Large intestine (tissue), 3 donors: Measurements from ENCODE around the gene KIAA0319L. TPM values are rescaled to one million over a fixed set of nuclear protein-coding genes. Genes with fewer than 3 reads are reported as not detected.

Experiments
- DNase-seq, 2 donors: peaks; one replicate each; pipeline versions ENCODE4 v3.0.0 to v3.0.0-alpha.2; 2013
- H3K27ac ChIP-seq: one replicate; pipeline ENCODE4 v1.5.1; 2013; ENCODE audit warnings: low read length
- H3K27me3 ChIP-seq: 2 replicates; pipeline ENCODE4 v1.6.1; 2013; ENCODE audit warnings: low read length; ENCODE audit not compliant: control insufficient read depth, insufficient read depth
- H3K36me3 ChIP-seq: 2 replicates; pipeline ENCODE4 v1.6.1; 2013; ENCODE audit warnings: low read length; ENCODE audit not compliant: control insufficient read depth, insufficient read depth
- H3K4me1 ChIP-seq: one replicate; pipeline ENCODE4 v1.6.1; 2013; ENCODE audit warnings: low read length; ENCODE audit not compliant: control insufficient read depth, insufficient read depth
- H3K4me3 ChIP-seq: one replicate; pipeline ENCODE4 v1.5.1; 2013; ENCODE audit warnings: low read length
- H3K9me3 ChIP-seq: one replicate; pipeline ENCODE4 v1.6.1; 2013; ENCODE audit warnings: mild to moderate bottlenecking, low read depth, low read length, moderate library complexity; ENCODE audit not compliant: control insufficient read depth
- WGBS: methylation state at CpG from one replicate; pipeline ENCODE4 v1.1.5; 2013; ENCODE audit warnings: low lambda C conversion rate; ENCODE audit not compliant: insufficient coverage; 5-methylcytosine and 5-hydroxymethylcytosine counted together
- polyA plus RNA-seq: library from polyadenylated mRNA; unstranded; fragments of 120-200 nt; gene quantifications from one replicate; pipeline ENCODE4 v1.2.1, GENCODE V29; 2013

KIAA0319L gene
- polyA plus RNA-seq, 1 donor = 60.3 TPM

DNA sequence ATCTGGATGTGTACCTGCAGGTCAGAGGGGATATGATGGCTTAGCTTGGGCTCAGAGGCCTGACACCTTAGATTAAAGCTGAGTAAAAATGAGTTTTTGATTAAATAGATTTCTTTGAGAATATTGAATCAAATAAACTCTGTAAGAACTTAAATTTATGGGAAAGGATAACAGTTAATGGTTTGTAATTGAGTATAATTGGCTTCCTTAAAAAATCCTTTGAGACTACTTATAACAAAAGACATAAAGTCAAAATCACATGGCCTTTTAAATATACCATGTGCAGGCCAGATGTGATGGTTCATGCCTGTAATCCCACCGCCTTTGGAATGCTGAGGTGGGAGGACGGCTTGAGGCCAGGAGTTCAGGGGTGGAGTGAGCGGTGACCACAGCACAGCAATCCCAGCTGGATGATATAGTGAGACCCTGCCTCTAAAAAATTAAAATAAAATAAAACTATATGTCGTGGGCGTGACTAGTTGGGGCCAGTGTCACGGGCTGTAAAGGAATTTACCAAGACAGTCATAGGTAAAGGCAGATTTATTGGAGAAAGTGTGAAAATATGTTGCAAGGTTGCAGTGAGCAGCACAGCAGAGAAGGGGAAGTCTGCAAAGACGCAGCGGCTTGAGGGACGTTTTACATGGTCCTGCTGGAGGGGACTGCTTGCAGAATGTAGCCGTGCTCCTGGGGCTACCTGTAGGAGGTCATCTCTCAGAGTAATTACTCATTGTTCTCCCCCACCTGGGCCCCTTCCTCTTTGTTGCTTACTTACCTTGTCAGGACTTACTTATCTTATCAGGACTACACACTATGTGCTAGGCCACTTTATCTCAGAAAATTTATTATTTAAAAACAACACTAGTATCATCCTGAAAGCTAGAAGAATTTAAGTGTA lies 166.4 kb downstream of the KIAA0319L start:
- Histone ChIP-seq H3K27ac (no peak overlapping the region), H3K4me3 (no peak overlapping the region), H3K4me1 (no peaks in the 10 kb centered on the region), H3K36me3 (peaks cover 57% of the 10 kb centered on the region), H3K27me3 (no peaks in the 10 kb centered on the region), H3K9me3 (no peaks in the 10 kb centered on the region)
- 82% methylated on average over 3 of the region's 10 CpGs for WGBS
- no peak for DNase-seq

DNA sequence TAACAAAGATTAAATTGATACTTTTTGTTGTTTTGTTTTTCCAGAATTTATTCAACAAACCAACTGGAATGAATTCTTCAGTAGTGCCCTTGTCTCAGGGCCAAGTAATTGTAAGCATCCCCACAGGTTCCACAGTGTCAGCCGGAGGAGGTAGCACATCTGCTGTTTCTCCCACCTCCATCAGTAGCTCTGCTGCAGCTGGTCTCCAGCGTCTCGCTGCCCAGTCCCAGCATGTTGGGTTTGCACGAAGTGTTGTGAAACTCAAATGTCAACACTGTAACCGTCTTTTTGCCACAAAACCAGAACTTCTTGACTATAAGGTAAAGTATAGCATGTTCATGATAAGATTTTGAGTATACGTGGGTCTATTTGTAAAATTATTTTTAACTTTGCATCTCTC lies 170.2 kb downstream of the KIAA0319L start:
- no peak for DNase-seq

DNA sequence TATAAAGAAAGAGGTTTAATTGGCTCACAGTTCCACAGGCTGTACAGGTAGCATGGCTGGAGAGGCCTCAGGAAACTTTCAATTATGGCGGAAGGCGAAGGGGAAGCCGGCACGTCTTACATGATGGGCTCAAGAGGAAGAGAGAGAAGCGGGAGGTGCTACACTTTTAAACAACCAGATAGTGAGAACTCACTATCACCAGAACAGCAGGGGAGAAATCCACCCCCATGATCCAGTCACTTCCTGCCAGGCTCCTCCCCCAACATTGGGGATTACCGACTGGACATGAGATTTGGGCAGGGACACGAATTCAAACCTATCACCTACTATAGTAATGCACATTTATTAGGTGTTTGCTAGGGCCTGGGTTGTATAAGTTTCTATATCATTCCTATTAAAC lies 170.9 kb downstream of the KIAA0319L start:
- DNase-seq = no peak
- Histone ChIP-seq H3K27me3 (no peaks in the 10 kb centered on the region), H3K4me1 (no peaks in the 10 kb centered on the region), H3K36me3 (peaks cover 31% of the 10 kb centered on the region), H3K4me3 (no peak overlapping the region), H3K27ac (no peak overlapping the region), H3K9me3 (no peaks in the 10 kb centered on the region)
- no CpG with 5 or more reads among the region's 7 CpGs for WGBS

More for the DNA sequence above, 170.2 kb downstream of the KIAA0319L start:
- Histone ChIP-seq H3K9me3 (no peaks in the 10 kb centered on the region), H3K27ac (no peak overlapping the region), H3K36me3 (peaks cover 28% of the 10 kb centered on the region), H3K4me1 (no peaks in the 10 kb centered on the region), H3K27me3 (no peaks in the 10 kb centered on the region), H3K4me3 (no peak overlapping the region)
- WGBS = 88% methylated on average over 3 of the region's 6 CpGs

Other genes with a start within 250 kb of the KIAA0319L start
- 11.8 TPM for gene NCDN, start 396 bp upstream of the KIAA0319L start, polyA plus RNA-seq
- 1.9 TPM for gene TFAP2E, start 15.9 kb upstream of the KIAA0319L start, polyA plus RNA-seq
- gene PSMB2, start 84.1 kb upstream of the KIAA0319L start, polyA plus RNA-seq = 59.1 TPM
- gene C1orf216, start 161.5 kb upstream of the KIAA0319L start, polyA plus RNA-seq = 6.7 TPM
- gene CLSPN, start 212.6 kb upstream of the KIAA0319L start, polyA plus RNA-seq = 6.2 TPM